Activated B cell treated with CpG ODN at 0.5 μM for 24 hours (primary cell): ENCODE results near the gene FGF21. TPM values are rescaled to one million over a fixed set of nuclear protein-coding genes. Genes with fewer than 3 reads are reported as not detected.

Experiments used
- ATAC-seq: fragments of 200-7000 bp; cut with Tn5 transposase; one replicate; pipeline ENCODE4 v1.10.0; 2021; ENCODE audit warnings: low read depth, mild to moderate bottlenecking, moderate library complexity
- CTCF ChIA-PET: fragments of 350-600 bp; sonication (Branson Sonifier 250); formaldehyde crosslinking; loops from one replicate; lab custom pipeline; 2021; ENCODE audit warnings: antibody characterized with exemption; lab: Charles Lee
- POLR2A ChIA-PET: fragments of 350-600 bp; sonication (Branson Sonifier 250); formaldehyde crosslinking; loops from one replicate; lab custom pipeline; 2021; ENCODE audit warnings: antibody characterized with exemption; lab: Charles Lee
- DNase-seq: peaks from one replicate; pipeline ENCODE4 v3.0.0; 2022
- H3K27ac Mint-ChIP-seq: one replicate; pipeline ENCODE4 v1.8.0; 2020; ENCODE audit warnings: mixed read lengths
- H3K27me3 Mint-ChIP-seq: one replicate; pipeline ENCODE4 v1.8.0; 2021; ENCODE audit warnings: mixed read lengths
- H3K36me3 Mint-ChIP-seq: one replicate; pipeline ENCODE4 v1.8.0; 2021; ENCODE audit warnings: low read depth, mixed read lengths
- H3K4me1 Mint-ChIP-seq: one replicate; pipeline ENCODE4 v1.8.0; 2021; ENCODE audit warnings: mixed read lengths
- H3K4me3 Mint-ChIP-seq: one replicate; pipeline ENCODE4 v1.8.0; 2020; ENCODE audit warnings: mild to moderate bottlenecking, mixed read lengths
- H3K9me3 Mint-ChIP-seq: one replicate; pipeline ENCODE4 v1.8.0; 2020; ENCODE audit warnings: mixed read lengths
- intact Hi-C: fragments of 100-400 bp; cut with micrococcal nuclease; formaldehyde crosslinking; loops from one replicate; pipeline ENCODE4 v1.15.1; 2024
- total RNA-seq: library from RNA; stranded (reverse); gene quantifications from 2 replicates; pipeline ENCODE4 v1.2.3, GENCODE V29; 2022
- TF ChIP-seq, protein P1 (sequence below): fragments of 200-600 bp; IDR thresholded peaks from one replicate; pipeline ENCODE4 v1.8.0; 2022; ENCODE audit warnings: antibody characterized with exemption, mild to moderate bottlenecking

Gene FGF21
- total RNA-seq, 1 donor from 2014 or later, result not detected

DNA sequence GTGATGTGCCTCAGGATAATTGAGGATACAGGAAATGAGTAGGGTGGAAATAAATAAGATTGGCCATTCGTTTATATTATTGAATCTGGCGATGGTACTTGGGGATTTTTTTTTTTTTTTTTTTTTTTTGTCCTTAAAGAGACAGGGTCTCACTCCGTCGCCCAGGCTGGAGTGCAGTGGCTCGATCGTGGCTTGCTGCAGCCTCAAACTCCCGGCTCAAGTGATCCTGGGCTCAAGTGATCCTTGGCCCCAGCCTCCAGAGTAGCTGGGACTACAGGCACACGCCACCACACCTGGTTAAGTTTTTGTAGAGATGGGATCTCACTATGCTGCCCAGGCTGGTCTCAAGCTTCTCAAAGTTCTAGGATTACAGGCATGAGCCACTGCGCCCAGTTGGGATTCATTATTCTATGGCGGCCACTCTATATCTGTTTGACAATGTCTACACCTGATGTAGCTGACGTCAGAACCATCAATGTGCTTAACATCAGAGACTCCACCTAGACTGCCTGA is 33.1 kb upstream of the FGF21 start:
- DNase-seq (no peak), ATAC-seq (no peak)
- Mint-ChIP-seq H3K4me1 (peaks cover 30% of the 10 kb centered on the region), H3K9me3 (peaks cover 11% of the 10 kb centered on the region), H3K4me3 (no peak overlapping the region), H3K36me3 (peaks cover 11% of the 10 kb centered on the region), H3K27me3 (no peaks in the 10 kb centered on the region), H3K27ac (no peak overlapping the region)
- CTCF ChIA-PET, result no interaction called here
- TF ChIP-seq, protein P1, sequence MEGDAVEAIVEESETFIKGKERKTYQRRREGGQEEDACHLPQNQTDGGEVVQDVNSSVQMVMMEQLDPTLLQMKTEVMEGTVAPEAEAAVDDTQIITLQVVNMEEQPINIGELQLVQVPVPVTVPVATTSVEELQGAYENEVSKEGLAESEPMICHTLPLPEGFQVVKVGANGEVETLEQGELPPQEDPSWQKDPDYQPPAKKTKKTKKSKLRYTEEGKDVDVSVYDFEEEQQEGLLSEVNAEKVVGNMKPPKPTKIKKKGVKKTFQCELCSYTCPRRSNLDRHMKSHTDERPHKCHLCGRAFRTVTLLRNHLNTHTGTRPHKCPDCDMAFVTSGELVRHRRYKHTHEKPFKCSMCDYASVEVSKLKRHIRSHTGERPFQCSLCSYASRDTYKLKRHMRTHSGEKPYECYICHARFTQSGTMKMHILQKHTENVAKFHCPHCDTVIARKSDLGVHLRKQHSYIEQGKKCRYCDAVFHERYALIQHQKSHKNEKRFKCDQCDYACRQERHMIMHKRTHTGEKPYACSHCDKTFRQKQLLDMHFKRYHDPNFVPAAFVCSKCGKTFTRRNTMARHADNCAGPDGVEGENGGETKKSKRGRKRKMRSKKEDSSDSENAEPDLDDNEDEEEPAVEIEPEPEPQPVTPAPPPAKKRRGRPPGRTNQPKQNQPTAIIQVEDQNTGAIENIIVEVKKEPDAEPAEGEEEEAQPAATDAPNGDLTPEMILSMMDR, result no peak
- intact Hi-C loops, result loop anchor here (10.0 kb wide), 1 partner anchor 733 kb away; the partner anchor contains the start of genes ALDH16A1 and PIH1D1
- POLR2A ChIA-PET, result interaction anchor here (0.7 to 2.0 kb wide), 2 partner anchors 16 to 1591 kb away, joined by 6 to 8 read pairs; partner anchors contain the start of gene SAE1

DNA sequence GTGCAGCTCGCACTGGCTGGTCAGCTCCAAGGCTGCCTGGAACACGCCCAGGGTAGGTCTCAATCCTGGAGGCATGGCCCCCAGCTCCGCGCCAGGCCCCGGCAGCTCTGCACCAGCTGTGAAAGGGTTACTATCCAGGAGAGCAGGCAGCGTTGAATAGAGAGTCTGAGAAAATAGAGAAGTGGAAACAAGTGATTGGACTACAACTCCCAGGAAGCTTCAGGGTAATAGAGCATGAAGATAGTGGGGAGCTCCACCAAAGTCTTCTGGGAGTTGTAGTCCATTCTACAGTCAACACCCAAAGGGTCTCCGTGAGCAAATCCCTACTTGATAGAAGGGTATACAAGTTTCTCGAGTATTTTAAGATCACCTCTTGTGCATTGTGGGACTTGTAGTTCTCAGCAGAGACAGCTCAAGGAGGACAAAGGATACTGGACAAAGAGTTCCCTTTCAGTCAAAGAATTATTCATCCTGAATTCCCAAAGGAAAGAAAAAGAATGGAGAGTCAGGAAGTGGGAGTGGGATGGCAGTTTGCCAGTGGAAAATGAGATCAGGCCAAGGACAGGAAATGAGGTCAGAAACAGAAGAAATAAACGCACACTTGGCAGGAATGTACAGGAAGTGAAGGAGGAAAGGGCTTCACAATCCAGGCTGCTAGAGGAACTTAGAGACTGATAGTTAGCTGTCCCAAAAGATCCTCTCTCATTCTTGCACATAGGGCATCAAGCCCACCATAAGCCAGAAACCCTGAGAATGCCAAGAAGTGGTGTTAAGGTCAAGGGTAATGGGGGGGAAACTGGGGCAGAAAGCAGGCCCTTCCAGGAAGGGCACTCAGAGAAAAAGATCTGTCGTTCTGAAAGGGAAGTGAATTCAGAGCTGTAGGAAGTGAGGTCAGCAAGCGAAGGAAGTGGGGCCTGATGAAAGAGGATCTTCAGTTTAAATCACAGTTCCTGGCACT is 30.2 kb upstream of the FGF21 start:
- TF ChIP-seq, protein P1, result no peak
- peak overlapping the region; percentile 79 for H3K27ac Mint-ChIP-seq
- POLR2A ChIA-PET, result interaction anchor here (0.6 to 2.4 kb wide), 7 partner anchors 9 to 361 kb away, joined by 3 to 13 read pairs (median 4); partner anchors contain the start of genes HSD17B14, RUVBL2, SYNGR4 and TMEM143
- no peak for DNase-seq
- ATAC-seq, result peak; percentile 50
- peaks cover 34% of the 10 kb centered on the region for H3K4me1 Mint-ChIP-seq
- peaks cover 11% of the 10 kb centered on the region for H3K36me3 Mint-ChIP-seq
- H3K27me3 Mint-ChIP-seq, result no peaks in the 10 kb centered on the region
- H3K4me3 Mint-ChIP-seq, result peak overlapping the region; percentile 64
- CTCF ChIA-PET, result interaction anchor here (1.0 to 2.2 kb wide), 3 partner anchors 7 to 246 kb away, joined by 3 to 5 read pairs (median 3); no protein-coding TSS in a partner anchor
- peaks cover 13% of the 10 kb centered on the region for H3K9me3 Mint-ChIP-seq
- intact Hi-C loops, result loop anchor here (1.0 to 10.0 kb wide), 2 partner anchors 11 to 730 kb away; partner anchors contain the start of genes ALDH16A1 and PIH1D1

DNA sequence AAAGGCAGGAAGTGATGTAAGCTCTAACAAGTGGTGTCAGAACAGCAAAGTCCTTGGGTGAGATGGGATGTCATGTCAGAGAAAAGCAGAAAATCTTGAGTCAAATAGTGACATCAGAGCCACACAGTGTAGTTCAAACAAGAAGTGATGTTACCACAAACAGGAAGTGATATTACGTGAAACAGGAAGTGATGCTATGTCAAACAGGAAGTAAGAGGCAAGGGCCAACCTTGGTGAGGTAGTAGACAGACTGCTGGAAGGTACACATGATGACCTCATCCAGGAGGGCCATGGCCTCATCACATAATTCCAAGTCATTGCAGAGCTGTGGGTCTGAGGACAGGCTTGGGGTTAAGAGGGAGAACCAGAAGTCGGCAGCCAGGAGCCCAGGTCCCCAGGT is 28.8 kb upstream of the FGF21 start:
- Mint-ChIP-seq H3K27me3 (no peaks in the 10 kb centered on the region), H3K4me3 (no peak overlapping the region), H3K9me3 (peaks cover 13% of the 10 kb centered on the region), H3K36me3 (peaks cover 8% of the 10 kb centered on the region), H3K27ac (peak overlapping the region; percentile 64), H3K4me1 (peaks cover 23% of the 10 kb centered on the region)
- CTCF ChIA-PET, result interaction anchor here (1.3 kb wide), 1 partner anchor 244 kb away, joined by 3 read pairs; no protein-coding TSS in a partner anchor
- DNase-seq, result no peak
- ATAC-seq, result peak; percentile 35
- TF ChIP-seq, protein P1, result no peak
- intact Hi-C loops, result loop anchor here (10.0 kb wide), 1 partner anchor 728 kb away; the partner anchor contains the start of genes ALDH16A1 and PIH1D1
- POLR2A ChIA-PET, result interaction anchor here (0.6 to 1.1 kb wide), 3 partner anchors 11 to 235 kb away, joined by 3 to 5 read pairs (median 4); no protein-coding TSS in a partner anchor

DNA sequence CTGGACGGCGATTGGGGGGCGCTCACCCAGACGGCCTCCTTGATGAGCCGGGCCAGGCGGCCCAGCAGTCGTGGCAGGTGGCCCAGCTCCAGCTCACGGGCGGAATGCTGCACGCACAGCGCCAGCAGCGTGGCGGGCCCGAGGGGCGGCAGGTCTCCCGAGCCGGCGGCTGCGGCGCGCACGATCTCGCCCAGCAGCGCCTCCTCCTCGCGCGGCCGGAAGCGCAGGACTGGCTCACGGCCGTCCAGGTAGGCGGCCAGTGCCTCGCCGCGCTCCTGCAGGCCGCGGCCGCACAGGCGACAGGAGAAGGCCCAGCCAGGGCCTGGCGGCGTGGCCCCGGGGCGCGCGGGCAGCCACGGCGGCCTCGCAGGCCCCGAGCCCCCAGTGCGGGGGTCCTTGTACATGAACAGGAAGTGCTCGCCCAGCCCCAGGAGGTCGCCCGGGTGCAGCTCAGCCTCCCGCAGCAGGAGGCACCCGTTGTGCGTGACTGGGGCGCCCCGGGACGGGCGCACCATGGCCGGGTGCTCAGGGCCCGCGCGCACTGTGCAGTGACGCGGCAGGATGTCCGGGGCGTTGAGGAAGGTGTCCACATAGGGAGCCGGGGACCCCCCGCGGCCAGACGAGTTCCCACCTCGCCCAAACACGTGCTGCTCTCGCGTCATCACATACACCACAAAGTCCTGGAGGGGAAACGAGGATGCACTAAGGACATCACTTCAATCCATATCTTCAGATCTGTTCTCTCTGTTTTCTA is 26.2 kb upstream of the FGF21 start:
- peaks cover 8% of the 10 kb centered on the region for H3K36me3 Mint-ChIP-seq
- intact Hi-C loops, result loop anchor here (10.0 kb wide), 1 partner anchor 726 kb away; the partner anchor contains the start of genes ALDH16A1 and PIH1D1
- POLR2A ChIA-PET, result no interaction called here
- no peak for DNase-seq
- peaks cover 21% of the 10 kb centered on the region for H3K4me1 Mint-ChIP-seq
- CTCF ChIA-PET, result no interaction called here
- peaks cover 13% of the 10 kb centered on the region for H3K9me3 Mint-ChIP-seq
- H3K4me3 Mint-ChIP-seq, result no peak overlapping the region
- no peak overlapping the region for H3K27ac Mint-ChIP-seq
- no peaks in the 10 kb centered on the region for H3K27me3 Mint-ChIP-seq
- ATAC-seq, result no peak
- TF ChIP-seq, protein P1, result no peak
